ENCODE results near the gene METTL1.
A peak's percentile ranks its signal among the peaks of the same experiment; 100 is the strongest.

Gene METTL1

DNA sequence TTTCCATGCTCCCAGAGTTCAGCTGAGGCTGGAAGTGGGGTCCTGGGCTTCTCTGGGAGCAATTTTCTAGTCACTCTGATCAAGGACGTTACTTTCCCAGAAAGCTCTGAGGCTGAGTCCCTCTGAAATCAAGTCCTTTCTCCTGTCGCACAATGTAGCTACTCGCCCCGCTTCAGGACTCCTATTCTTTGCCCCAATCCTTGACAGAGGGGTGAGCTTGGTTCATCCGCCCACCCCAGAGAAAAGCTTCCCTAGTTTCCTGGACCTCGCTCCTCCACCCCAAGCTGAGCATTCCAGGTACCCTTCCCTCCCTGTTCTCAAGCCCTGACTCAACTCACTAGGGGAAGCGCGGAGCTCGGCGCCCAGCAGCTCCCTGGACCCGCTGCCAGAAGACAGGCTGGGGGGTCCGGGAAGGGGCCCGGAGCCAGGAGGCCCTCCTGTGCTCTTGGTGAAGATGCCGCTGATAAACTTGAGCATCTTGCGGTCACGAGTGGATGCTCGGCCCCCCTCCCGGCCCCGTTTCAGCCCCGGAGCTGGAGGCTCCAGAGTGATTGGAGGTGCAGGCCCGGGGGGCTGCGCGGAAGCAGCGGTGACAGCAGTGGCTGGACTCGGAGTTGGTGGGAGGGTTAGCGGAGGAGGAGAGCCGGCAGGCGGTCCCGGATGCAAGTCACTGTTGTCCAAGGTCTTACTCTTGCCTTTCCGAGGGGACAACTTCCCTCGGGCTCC, 35.0 kb downstream of the METTL1 start:
- no peak for DNase-seq

DNA sequence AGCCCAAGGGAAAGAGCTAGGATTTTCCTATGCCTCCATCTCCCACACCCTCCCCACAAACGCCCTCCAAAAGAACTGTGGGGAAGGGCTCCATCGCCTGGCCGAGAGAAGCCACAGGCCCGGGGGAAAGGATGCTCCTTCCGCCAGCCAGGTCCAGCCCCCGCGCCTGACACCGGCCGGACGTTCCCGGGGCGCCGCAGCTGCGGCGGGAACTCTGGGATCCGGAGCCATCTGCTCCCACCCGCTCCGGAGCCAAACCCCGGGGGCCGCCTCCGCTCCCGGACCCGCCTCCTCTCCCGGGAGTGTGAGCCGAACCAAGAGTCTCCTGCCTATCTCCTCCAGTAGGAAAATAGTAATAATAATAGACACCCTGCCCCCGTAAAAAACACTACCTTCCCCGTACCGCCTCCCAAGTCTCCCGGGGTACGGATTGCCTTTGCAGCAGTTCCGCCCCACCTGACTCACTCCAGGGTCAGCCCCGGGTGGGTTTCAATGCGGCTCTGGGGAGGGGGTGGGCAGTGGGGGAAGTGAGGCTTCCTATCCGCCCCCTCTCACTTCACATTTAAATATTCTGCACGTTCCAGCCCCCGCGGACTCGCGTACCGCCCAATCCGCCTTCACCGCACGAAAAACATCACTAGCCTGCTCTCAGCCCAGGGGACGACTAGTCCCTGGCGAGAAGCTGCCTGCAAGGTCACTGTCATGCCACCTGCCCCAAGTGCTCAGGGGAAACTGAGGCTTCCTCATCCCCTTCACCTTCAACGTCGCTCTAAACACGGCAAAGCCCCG, 35.8 kb downstream of the METTL1 start:
- peak; percentile 36 for DNase-seq

DNA sequence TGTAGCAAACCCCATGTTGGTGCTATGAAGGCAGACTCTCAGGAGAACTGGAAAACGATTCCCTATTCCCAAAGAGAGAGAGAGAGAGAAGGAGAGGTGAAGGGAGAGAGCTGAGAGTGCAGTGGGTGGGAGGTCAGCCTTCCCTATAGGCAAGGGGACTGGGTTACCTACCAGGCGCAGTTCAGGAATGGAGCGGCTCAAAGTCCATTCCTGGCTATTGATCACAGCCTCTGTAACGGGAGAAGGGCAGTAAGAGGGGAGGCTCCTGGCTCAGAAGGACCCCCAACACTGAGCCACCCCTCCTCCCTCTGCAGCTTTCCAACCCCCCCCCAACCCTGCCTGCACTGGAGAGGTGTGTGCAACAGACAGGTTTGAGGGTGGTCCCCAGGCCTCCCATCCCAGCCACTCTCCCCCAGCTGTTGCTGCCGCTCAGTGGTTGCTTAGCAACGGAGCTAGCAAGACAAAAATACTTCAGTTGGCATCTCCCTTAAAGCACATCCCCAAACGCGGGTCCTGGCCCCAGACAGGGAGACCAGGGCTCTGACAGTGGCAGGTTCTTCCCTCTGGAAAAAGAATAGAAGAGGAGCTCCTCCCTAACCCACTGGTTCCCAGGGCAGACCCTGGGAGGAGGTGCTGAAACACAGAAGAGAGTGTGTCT, 36.6 kb downstream of the METTL1 start:
- DNase-seq, result no peak

DNA sequence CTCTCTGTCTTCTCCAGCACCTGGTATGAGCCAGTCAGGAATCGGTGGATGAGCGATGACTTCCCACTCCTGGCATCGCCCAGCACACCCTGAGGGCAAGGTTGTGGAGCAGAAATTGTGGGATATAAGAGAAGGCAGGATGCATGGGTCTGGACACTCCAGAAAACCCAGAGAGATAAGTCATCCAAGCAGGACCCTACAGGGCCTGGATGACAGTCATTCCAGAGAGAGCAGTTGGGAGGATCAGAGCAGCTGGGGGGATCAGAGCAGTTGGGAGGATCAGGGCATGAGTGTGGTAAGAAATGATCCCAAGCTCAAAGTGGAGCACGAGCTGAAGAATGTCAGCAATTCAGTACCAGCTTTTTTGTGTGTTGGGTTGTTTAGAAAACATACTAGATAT, 37.3 kb downstream of the METTL1 start:
- DNase-seq, result peak; percentile 45

DNA sequence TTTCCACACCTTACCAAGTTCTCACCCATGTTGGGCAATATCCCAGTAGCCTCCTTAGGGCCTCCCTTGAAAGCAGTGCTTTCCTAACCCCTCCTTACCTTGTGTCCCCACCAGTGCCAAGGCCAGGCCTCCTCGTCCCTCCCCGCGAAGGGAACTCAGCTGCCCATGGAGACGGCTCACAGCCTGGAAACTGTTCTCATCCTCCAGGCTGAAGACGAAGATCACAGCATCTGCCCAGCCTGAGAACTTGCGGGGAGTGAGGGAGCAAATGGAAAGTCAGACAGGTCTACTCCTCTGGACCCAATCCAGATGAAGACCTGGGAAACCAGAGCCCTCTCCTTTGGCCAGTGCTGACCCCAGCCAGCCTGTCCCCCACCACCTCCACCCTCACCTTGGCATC, 38.0 kb downstream of the METTL1 start:
- DNase-seq, result no peak

DNA sequence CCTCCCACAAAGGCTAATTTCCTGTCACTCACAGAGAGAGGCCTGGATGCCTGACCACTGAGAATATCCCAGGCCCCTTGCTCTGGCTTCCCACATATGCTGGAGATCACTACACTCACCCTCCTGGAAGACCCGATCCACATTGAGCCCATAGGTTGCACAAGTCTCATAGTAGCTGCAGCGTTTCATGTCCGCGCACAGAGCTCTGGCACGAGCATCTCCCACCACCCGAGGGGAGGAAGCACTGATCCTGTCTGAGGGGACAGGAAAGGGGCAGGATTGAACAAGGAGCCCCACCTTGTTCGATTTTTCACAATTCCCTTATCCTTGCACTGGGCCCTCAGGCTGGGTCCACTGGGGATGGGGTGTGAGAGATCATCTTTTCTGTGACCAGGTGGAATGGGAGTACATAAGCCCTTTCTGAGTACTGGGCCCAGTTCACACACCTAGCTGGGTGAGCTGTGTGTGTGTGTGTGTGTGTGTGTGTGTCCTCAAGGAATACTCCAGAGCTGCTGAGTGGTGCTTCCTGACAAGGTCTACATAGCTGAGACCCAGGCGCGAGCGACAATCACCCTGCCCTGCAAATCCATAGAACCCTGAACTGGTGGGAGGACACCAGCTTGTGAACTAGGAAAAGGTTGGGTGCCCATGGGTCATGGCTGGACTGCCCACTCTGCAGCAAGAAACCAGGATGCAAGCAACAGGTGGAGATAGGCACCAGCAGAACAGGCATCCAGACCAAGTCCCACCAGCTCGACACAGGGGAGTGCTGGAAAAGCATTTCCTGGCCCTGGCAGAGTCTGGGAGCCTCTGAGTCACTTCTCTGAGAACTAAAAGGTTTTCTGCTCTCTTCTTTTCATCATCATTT, 38.9 kb downstream of the METTL1 start:
- DNase-seq, result no peak

DNA sequence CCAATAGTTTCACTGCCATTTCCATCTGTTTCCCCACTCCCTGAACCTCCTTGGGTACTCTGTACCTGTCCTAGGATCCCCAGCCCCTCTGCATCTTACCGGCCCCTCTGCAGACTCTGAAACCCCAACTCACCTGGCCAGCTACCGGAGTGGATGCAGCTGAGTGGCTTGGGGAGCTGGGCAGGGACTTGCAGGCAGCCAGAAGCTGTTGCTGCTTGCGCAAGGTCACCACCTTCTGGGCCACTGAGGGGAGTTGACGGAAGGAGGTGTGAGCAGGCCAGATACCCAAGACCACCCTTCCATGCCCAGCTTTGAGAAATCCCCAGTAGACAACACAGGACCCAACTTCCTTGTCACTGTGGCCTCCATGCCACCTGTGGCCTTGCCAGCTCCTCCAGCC, 39.6 kb downstream of the METTL1 start:
- no peak for DNase-seq

DNA sequence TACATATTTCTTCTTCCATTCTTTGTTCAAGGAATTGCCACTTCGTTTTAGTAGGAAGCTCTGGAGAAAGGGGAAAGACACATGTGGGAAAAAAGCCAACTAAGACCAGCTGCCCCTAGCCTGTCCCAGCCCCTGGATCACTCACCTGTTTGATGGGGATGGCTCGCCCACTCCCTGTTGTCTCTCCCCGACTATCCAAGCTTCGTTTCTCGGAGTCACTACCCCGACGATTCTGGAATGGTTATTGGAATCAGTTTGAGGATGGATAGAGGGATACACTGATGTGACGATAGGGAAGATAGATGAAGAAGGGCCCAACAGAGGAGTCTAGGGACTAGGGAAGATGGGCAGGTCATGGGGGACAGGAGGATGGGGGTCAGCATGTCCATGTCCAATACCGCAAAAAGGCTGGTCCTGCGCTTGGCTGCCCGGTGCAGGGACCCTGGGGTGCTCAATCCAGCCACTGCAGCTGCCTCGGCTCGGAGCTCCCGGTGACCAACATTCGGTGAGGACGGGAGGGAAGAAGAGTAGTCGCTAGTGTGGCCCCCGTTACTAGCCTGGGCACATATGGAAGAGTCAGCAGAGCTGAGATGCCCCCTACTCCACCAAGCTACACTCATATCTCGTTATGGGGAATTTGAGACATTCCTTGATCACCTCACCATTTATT, 40.4 kb downstream of the METTL1 start:
- no peak for DNase-seq

DNA sequence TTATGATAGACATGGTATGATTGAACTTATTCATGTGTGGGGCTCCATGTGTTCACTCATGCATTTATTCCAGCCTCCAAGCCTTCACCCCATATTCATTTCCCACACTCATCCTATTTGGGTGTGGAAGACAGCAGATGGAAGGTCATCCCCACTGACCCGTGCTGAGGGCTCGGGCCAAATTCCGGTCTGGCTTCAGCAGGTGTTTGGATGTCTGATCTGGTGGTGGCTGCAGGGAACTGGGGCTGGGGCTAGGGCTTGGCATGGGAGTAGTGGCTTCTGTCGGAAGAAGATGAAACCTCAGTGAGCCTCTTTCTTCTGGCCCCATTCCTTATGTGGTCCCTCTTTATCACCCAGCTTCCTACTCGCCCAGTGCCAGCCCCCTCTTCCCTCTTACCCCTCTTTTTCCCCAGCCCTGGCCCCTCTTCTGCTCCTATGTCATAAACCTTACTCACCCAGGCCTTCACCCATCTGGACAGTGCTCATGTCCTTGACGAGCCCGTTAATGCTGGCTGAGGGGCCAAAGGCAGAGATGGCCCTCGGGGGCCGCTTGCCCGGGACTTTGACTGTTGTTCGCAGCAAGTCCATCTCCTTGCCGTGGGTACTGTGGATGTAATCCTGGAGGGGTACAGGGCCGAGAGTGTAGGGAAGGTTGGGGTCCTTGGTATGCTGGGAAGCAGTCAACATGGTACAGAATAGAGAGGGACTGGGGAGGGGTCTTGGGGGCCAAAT, 41.4 kb downstream of the METTL1 start:
- no peak for DNase-seq

DNA sequence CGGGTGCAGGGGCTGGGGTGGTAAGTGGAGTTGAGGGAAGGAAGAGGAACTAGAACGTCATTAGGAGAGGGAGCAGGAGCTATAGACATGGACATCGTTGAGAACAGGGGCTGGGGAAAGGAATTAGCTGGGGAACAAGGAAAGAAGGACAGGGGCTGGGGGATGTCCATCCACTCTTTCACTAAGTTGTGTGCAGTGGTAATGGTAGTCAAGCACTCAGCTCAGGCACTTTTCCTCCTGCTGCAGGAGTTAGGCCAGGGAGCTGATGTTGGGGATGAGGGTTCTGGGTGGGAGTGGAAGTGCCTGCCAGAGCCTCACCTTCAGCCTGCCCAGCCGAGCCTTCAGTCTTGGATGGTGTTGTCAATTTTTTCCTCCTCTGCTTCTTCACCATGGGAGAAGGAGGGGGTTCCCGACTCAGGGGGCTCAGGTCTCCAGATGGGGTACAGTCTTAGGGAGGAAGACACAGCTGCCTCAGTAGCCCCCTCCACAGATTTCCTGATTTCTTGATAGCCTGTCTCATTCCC, 42.5 kb downstream of the METTL1 start:
- DNase-seq, result no peak

DNA sequence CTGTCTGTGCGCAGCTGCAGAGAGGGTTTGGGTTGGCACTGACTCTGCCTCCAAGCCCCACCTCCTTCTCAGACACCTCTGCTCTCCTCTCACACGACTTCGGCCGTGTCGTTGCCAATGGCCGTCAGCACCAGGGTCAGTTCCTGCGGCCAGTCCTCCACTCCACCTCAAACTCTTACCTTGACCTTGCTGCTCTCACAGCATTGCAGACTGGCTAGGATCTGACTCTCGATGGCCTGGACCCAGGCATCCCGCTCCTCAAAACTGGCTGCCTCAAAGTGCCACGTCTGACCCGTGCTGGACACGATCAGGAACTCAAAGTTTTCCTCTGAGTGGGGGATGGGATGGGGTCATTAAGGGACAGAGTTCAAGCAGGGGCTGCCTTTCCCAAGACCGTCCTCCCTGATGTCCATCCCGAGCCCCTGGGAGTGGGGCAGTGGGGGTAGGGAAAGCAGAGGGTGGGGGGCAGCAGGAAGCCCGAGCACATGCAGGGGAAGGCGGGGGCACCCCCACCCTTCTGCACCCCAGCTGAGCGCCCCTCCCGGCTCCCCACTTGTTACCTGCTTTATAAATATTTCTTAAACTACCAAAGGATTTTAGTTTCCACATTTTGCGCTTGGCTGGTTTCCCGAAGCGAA, 44.0 kb downstream of the METTL1 start:
- no peak for DNase-seq

DNA sequence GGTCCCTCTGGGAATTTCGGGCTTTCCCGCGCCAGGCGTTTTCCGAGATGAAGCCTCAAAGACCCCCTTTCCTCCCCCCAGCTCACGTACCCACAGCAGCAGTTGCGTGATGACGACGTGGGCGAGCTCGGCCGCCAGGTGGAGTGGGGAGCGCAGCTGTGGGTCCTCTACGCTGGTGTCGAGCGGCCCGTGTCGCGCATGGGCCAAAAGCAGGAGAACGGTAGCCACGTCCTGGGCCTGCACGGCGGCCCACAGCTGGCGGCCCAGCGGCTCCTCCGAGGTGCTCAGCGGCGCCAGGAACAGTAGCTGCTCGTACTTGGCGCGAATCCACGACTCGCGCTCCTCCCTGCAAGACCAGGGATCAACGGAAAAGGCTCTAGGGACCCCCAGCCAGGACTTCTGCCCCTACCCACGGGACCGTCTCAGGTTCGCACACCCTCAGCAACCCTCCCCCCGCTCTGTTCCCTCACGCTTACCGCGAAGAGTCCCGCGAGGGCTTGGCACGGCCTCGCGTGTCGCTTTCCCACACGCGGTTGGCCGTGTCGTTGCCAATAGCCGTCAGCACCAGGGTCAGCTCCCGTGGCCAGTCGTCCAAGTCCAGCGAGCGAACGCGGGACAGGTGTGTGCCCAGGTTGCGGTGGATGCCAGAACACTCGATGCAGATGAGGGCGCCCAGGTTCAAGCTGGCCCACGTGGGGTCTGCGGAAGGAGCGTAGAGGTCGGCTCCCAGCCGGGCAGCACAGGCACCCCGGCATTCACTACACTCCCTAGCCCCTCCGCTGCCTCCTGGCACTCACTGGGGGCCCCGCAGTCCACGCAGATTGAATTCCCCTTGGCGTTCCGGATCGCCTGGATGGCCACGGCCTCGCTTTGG, 44.8 kb downstream of the METTL1 start:
- DNase-seq, result no peak

DNA sequence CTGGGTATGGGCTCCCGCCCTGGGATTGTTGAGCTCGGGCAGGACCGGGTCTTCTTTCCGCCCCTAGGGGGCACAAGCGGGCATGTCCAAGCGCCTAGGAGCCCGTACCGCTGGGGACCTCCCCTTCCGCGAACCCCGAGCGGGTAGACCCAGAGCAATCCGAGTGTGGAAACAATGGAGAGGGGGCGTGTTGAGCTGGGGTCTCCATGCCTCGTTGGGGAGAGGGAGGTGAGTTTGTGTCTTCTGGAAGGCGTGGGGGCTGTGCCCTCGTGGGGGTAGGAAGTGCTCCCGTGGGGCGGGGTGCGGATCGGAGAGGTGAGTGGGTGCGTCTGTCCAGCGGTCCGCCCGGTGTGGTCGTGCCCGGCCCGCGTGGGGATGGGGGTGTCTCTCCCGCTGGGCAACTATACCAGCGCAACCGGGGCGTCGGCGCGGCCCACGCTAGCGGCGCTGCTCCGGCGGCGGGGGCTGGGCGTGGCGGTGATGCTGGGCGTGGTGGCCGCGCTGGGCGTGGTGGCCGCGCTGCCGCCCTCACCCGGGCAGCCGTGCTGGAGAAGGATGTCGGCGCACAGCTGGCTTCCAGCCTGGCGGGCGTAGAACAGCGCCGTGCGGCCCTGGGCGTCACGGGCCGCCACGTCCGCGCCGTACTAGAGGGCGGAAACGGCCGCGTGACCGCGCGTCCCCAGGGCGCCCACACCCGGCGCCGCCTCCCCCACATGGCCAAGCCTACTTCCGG, 45.6 kb downstream of the METTL1 start:
- peak; percentile 90 for DNase-seq

DNA sequence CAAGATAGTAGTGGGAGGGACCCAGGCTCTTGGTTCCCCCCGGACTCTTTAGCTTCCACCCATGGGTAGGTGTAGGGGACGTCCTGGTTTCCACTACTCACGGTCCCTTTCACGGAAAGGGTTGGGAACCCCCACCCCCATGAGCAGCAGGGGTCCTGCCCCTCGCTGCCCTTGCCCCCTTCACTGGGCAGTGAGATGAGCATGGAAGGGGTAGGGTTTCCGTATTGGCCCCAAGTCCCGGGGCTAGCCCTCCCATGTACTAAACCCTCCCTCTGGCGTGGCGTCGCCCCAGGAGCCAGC, 46.1 kb downstream of the METTL1 start:
- DNase-seq, result no peak

DNA sequence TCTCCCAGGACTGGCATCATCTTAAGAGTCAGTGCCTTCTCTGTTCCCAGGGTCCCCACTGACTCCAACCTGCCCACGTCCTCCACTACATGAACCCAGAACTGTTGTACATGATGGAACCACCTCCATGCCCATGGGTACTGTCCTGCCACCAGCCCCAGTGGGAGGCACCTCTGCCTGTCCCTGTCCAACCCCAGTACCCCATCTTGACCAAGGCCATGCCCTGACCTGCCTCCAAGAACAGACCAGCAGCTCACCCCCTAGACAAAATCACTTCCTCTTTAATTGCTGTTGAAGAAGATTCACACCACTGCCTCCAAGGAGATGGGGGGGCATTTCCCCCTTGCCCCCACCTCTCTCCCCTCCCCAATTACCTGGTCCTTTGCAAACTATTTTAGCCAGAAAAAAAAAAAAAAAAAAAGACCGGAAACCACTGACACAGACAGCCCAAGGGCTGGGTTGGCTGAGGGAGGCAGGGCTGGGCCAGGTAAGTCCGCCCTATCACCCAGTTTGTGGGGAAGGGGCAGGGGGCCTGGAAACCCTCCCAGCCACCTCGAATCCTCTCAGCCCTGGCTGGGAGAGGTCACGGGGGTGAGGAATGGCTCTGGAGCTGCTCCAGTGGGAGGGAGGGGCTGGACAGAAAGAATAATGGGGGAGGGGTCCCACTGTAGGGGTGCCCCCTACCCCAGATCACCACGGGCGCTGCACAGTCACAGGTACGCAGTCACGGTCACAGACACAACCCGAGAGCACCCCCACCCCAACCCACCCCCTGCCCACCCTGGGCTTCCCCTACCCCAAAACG, 46.8 kb downstream of the METTL1 start:
- DNase-seq, result no peak

DNA sequence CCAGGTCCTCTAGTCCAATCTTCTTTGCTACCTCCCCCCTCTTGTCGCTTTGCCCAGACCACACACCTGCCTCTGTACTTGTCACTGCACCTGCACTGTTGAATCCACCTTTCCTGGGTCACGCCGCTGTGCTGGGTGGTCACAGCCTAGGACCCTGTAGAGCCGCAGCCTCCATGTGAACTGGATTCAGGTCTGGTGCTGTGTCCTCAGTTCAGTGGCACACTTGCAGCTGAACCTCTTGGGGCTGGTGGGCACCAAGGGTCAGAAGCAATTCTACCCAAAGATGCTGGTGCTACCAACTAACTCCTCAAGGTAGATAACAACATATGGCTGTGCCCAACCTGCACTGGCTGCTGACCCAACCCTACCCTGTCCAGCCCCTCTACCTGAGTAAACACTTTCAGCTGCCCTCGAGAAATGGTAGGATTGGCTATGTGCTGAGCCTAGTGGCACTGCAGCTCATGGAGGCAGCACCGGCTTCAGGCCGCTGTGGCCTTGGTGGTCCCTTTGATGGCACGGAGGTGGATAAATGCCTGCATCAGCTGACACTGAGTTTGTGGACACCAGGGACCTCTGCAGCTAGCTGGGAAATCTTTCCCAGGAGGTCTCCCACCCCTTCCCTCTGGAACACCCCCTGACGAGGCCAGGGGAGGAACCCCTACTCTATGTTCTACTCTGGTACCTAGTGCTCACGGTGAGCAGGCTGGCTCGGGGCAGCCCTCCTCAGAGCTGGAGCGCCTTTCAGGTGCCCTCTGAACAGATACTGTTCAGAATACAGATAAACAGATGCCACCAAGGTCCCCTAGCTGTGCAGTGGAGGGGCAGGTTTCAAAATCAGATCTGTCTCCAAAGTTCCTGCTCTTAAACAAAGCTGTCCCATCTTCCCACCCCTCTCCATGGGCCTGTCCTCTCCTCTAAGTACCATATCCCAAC, 47.6 kb downstream of the METTL1 start:
- DNase-seq, result no peak

DNA sequence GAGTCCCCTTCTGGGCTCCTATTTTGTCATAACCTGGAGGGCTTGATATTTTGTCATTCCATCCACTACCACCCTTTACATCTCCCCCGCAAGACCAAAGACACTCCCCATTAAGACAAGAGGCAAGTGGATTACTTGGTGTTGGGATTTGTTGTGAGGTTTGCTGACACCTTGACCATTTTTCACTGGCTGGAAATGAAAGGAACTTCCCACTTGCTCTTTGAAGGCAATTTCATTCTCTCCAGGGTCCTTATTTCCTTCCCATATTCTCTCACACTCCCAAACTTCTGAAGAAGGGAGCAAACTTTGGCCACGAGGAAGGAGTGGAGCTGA, 48.3 kb downstream of the METTL1 start:
- DNase-seq, result no peak
